Measurements from ENCODE around the gene NUAK1.

NUAK1 gene

DNA sequence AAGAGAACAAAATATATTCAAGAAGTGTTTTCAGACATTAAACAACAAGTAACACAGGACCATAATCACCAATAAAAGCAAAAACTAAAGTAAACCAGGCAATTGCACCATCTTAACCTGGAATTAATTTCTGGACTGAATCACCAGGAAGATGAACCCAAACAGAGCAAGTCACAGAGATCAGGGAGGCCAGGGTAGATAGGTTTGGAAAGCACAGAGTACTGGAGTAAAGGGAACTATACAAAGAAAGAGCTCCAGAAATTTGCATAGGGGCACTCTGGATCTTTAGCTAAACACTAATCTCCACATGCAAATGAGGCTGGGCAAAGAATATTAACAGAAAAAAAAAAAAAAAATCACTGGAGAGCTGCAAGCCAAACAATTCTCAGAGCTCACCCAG, 84.7 kb downstream of the NUAK1 start:
- H3K79me2 ChIP-seq (ENCODE audit: control insufficient read depth, low read length): no peaks in the 10 kb centered on the region
- H3K4me2 ChIP-seq (ENCODE audit: low read length): no peak overlapping the region
- no peaks in the 10 kb centered on the region for H3K36me3 ChIP-seq (ENCODE audit: control insufficient read depth, low read length)
- H3K4me1 ChIP-seq (ENCODE audit: control insufficient read depth, low read length): peaks cover 7% of the 10 kb centered on the region
- TF ChIP-seq, protein P1, sequence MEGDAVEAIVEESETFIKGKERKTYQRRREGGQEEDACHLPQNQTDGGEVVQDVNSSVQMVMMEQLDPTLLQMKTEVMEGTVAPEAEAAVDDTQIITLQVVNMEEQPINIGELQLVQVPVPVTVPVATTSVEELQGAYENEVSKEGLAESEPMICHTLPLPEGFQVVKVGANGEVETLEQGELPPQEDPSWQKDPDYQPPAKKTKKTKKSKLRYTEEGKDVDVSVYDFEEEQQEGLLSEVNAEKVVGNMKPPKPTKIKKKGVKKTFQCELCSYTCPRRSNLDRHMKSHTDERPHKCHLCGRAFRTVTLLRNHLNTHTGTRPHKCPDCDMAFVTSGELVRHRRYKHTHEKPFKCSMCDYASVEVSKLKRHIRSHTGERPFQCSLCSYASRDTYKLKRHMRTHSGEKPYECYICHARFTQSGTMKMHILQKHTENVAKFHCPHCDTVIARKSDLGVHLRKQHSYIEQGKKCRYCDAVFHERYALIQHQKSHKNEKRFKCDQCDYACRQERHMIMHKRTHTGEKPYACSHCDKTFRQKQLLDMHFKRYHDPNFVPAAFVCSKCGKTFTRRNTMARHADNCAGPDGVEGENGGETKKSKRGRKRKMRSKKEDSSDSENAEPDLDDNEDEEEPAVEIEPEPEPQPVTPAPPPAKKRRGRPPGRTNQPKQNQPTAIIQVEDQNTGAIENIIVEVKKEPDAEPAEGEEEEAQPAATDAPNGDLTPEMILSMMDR (IDR thresholded peaks at IDR 0.05; ENCODE audit: low read depth, low read length, poor library complexity, severe bottlenecking): no peak
- no peak for TF ChIP-seq EZH2phosphoT487 (IDR thresholded peaks at IDR 0.05; ENCODE audit: borderline replicate concordance, low read length)
- no peaks in the 10 kb centered on the region for H3K9me2 ChIP-seq (replicated peaks; ENCODE audit: control insufficient read depth, low read length)
- no peaks in the 10 kb centered on the region for H3K27me3 ChIP-seq (ENCODE audit: control insufficient read depth, low read length)
- H3F3A ChIP-seq (ENCODE audit: control insufficient read depth, insufficient read depth): no peaks in the 10 kb centered on the region
- no peaks in the 10 kb centered on the region for H4K20me1 ChIP-seq (ENCODE audit: control insufficient read depth, insufficient read depth, low read depth, low read length)
- H3K9me3 ChIP-seq (ENCODE audit: control insufficient read depth, insufficient read depth, low read length): no peaks in the 10 kb centered on the region
- H3K4me3 ChIP-seq (ENCODE audit: low read length): no peak overlapping the region
- no peak overlapping the region for H3K27ac ChIP-seq (ENCODE audit: low read depth, low read length)

DNA sequence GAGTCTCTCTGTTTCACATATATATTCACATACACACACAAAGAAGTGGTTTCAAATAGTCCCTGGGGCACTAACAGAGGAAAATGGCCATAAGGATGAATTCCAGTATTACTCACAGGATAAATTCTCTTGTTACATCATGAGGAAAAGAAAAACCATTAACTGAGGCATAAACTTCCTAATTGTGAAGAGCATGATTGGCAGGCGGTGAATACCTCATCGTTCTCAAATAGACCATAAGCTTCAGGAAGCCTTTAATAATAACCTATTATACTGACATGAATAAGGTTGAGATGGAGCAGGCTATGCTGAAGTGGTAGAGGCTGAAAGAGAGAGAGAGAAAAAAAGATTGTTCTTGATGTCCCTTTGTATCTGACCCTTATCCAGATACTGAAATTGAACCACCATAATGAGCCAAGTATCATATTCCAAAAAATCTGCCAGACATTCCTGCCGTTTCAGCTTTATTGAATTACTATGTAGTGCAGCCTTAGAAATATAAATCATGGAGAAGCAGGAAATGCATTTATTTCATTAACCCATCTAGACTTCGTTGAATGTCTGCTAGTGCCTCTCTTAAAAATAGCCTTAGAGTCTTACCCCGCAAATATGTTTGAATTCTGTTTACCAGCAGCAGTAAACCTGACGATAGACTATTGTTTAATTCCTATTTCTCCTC, 86.8 kb downstream of the NUAK1 start:
- Histone ChIP-seq H3K27ac (ENCODE audit: low read depth, low read length) (no peak overlapping the region), H3K4me2 (ENCODE audit: low read length) (no peak overlapping the region), H3K36me3 (ENCODE audit: control insufficient read depth, low read length) (no peaks in the 10 kb centered on the region), H3K79me2 (ENCODE audit: control insufficient read depth, low read length) (no peaks in the 10 kb centered on the region), H3K27me3 (ENCODE audit: control insufficient read depth, low read length) (no peaks in the 10 kb centered on the region), H3K4me1 (ENCODE audit: control insufficient read depth, low read length) (peaks cover 7% of the 10 kb centered on the region), H3K4me3 (ENCODE audit: low read length) (no peak overlapping the region), H3K9me2 (replicated peaks; ENCODE audit: control insufficient read depth, low read length) (no peaks in the 10 kb centered on the region), H3K9me3 (ENCODE audit: control insufficient read depth, insufficient read depth, low read length) (no peaks in the 10 kb centered on the region), H4K20me1 (ENCODE audit: control insufficient read depth, insufficient read depth, low read depth, low read length) (no peaks in the 10 kb centered on the region), H3F3A (ENCODE audit: control insufficient read depth, insufficient read depth) (no peaks in the 10 kb centered on the region)
- no peak for TF ChIP-seq EZH2phosphoT487 (IDR thresholded peaks at IDR 0.05; ENCODE audit: borderline replicate concordance, low read length)

DNA sequence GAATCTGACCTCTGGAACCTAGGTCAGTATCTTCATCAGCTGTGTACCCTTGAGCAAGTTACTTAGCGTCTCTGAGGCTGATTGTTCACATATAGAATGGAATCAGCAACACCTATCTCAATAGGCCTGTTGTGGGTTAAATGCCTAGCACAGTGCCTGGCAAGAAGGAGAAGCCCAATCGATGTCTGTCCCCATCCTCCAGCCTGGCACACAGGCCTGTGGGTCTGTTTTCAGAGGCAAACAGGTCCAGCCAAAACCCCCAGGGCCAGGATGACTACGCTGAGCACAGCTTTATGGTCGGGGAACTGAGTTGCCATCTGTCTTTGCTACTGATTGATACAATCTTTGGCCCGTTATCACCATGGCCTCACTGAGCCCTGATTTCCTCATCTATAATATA, 89.2 kb downstream of the NUAK1 start:
- no peaks in the 10 kb centered on the region for H3K9me2 ChIP-seq (replicated peaks; ENCODE audit: control insufficient read depth, low read length)
- no peaks in the 10 kb centered on the region for H3K27me3 ChIP-seq (ENCODE audit: control insufficient read depth, low read length)
- no peaks in the 10 kb centered on the region for H3K79me2 ChIP-seq (ENCODE audit: control insufficient read depth, low read length)
- no peaks in the 10 kb centered on the region for H3F3A ChIP-seq (ENCODE audit: control insufficient read depth, insufficient read depth)
- peaks cover 7% of the 10 kb centered on the region for H3K4me1 ChIP-seq (ENCODE audit: control insufficient read depth, low read length)
- H3K4me3 ChIP-seq (ENCODE audit: low read length): no peak overlapping the region
- no peak overlapping the region for H3K27ac ChIP-seq (ENCODE audit: low read depth, low read length)
- no peaks in the 10 kb centered on the region for H3K36me3 ChIP-seq (ENCODE audit: control insufficient read depth, low read length)
- H4K20me1 ChIP-seq (ENCODE audit: control insufficient read depth, insufficient read depth, low read depth, low read length): no peaks in the 10 kb centered on the region
- H3K9me3 ChIP-seq (ENCODE audit: control insufficient read depth, insufficient read depth, low read length): no peaks in the 10 kb centered on the region
- no peak overlapping the region for H3K4me2 ChIP-seq (ENCODE audit: low read length)
- TF ChIP-seq, protein P1 (IDR thresholded peaks at IDR 0.05; ENCODE audit: low read depth, low read length, poor library complexity, severe bottlenecking): no peak
- TF ChIP-seq EZH2phosphoT487 (IDR thresholded peaks at IDR 0.05; ENCODE audit: borderline replicate concordance, low read length): no peak

DNA sequence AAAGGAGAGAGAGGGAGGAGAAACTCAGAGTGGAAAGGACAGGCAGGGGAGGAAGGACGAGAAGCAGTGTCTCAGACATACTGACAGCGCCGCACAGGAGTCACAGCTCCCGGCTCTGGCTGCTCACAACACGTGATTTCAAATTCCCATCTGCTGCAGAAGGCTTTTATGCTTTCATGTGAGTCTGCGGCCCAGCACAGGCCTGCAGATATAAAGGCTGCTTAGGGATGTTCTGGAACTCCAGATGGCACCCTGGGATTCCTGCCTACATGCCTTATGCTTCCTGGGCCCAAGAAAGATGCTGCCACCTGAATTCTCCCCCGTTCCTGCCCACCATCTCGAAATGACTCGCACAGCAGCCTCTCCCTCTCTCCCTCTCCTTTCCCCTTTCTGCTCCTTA, 89.6 kb downstream of the NUAK1 start:
- Histone ChIP-seq H3K9me2 (replicated peaks; ENCODE audit: control insufficient read depth, low read length) (no peaks in the 10 kb centered on the region), H3K4me3 (ENCODE audit: low read length) (no peak overlapping the region), H3K9me3 (ENCODE audit: control insufficient read depth, insufficient read depth, low read length) (no peaks in the 10 kb centered on the region), H3K27ac (ENCODE audit: low read depth, low read length) (no peak overlapping the region), H3K79me2 (ENCODE audit: control insufficient read depth, low read length) (no peaks in the 10 kb centered on the region), H3K4me1 (ENCODE audit: control insufficient read depth, low read length) (peaks cover 5% of the 10 kb centered on the region), H3K36me3 (ENCODE audit: control insufficient read depth, low read length) (no peaks in the 10 kb centered on the region), H3K4me2 (ENCODE audit: low read length) (no peak overlapping the region), H4K20me1 (ENCODE audit: control insufficient read depth, insufficient read depth, low read depth, low read length) (no peaks in the 10 kb centered on the region), H3K27me3 (ENCODE audit: control insufficient read depth, low read length) (no peaks in the 10 kb centered on the region), H3F3A (ENCODE audit: control insufficient read depth, insufficient read depth) (no peaks in the 10 kb centered on the region)
- TF ChIP-seq EZH2phosphoT487 (IDR thresholded peaks at IDR 0.05; ENCODE audit: borderline replicate concordance, low read length): no peak
- TF ChIP-seq, protein P1 (IDR thresholded peaks at IDR 0.05; ENCODE audit: low read depth, low read length, poor library complexity, severe bottlenecking): no peak

All from DOHH2 (cell line).